K562 (cell line): ENCODE measurements around the gene SKIDA1. TPM values are rescaled to one million over a fixed set of nuclear protein-coding genes. Genes with fewer than 3 reads are reported as not detected.

ENCODE experiments used
- ELF1 ChIP-seq: fragments of 200-800 bp; sonication (Bioruptor generic); IDR thresholded peaks from 2 replicates; pipeline ENCODE4 v1.6.1; 2016; ENCODE audit warnings: missing genetic modification characterization, missing compliant biosample characterization
- MYNN ChIP-seq, 2 experiments: sonication (generic); formaldehyde crosslinking in 1 of 2; IDR thresholded peaks; 2 replicates each; pipeline versions ENCODE4 v1.5.0 to v1.6.1; 2016 to 2020; ENCODE audit warnings: antibody characterized with exemption in 1 of 2, missing genetic modification reagents in 1 of 2
- NRF1 ChIP-seq, 2 experiments: fragments of 450-650 bp; IDR thresholded peaks in 1 of 2; conservative IDR thresholded peaks in 1 of 2; 2 replicates each; pipeline ENCODE4 v1.6.1; 2014; ENCODE audit warnings: mild to moderate bottlenecking in 2 of 2
- PHF20 ChIP-seq: fragments of 450-650 bp; IDR thresholded peaks from 2 replicates; pipeline ENCODE4 v1.6.1; 2018; ENCODE audit not compliant: partially characterized antibody
- STAG1 ChIP-seq: sonication (generic); formaldehyde crosslinking; IDR thresholded peaks from 2 replicates; pipeline ENCODE4 v1.5.0; 2020; ENCODE audit warnings: missing genetic modification reagents, borderline replicate concordance
- U2AF2 ChIP-seq: fragments of 200-400 bp; formaldehyde crosslinking; optimal IDR thresholded peaks from 2 replicates; pipeline ENCODE3; 2017; ENCODE audit warnings: low read depth, mild to moderate bottlenecking, low read length
- ZFP30 ChIP-seq: fragments of 250-450 bp; sonication (Bioruptor Pico); IDR thresholded peaks from 2 replicates; pipeline ENCODE4 v1.8.0; 2022; ENCODE audit warnings: moderate library complexity, mild to moderate bottlenecking, inconsistent platforms, borderline replicate concordance
- polyA plus RNA-seq, 8 experiments: library from polyadenylated mRNA; depleted of rRNA in 4 of 8; stranded (reverse) in 5 of 8; unstranded in 3 of 8; fragments of >200 nt; fragmentation: Nextera tagmentation in 2 of 8; fragmentation: Illumina TruSeq in 1 of 8; extraction: Ambion mirVana in 2 of 8; extraction: Trizol in 1 of 8; gene quantifications; 2 replicates each; pipeline versions ENCODE4 v1.2.1 to v1.2.3, GENCODE V29; 2011 to 2014; ENCODE audit warnings: inconsistent platforms in 1 of 8, missing spikeins in 1 of 8
- total RNA-seq, 7 experiments: library from RNA; depleted of rRNA in 6 of 7; stranded (reverse); fragments of >200 nt in 6 of 7; fragmentation: Illumina TruSeq in 2 of 7; extraction: Trizol in 2 of 7; gene quantifications; 2 replicates each; pipeline versions ENCODE4 v1.2.1 to v1.2.3, GENCODE V29; 2011 to 2021; ENCODE audit warnings: low replicate concordance in 1 of 7
- TF ChIP-seq, protein P1 (sequence below): fragments of 250-450 bp; sonication (Bioruptor Pico); IDR thresholded peaks from 2 replicates; pipeline ENCODE4 v1.4.0; 2020
- TF ChIP-seq, protein P2 (sequence below): fragments of 200-800 bp; sonication (Bioruptor generic); IDR thresholded peaks from 2 replicates; pipeline ENCODE4 v1.6.1; 2017; ENCODE audit warnings: missing genetic modification characterization, missing compliant biosample characterization
- TF ChIP-seq, protein P3 (sequence below), 2 experiments: fragments of 200-800 bp in 1 of 2; sonication (Bioruptor generic) in 1 of 2; sonication (generic) in 1 of 2; formaldehyde crosslinking in 1 of 2; IDR thresholded peaks in 1 of 2; conservative IDR thresholded peaks in 1 of 2; 2 replicates each; pipeline versions ENCODE4 v1.5.0 to v1.6.1; 2016 to 2020; ENCODE audit warnings: missing compliant biosample characterization in 1 of 2, missing genetic modification characterization in 1 of 2, missing genetic modification reagents in 1 of 2
- TF ChIP-seq, protein P4 (sequence below): sonication (generic); formaldehyde crosslinking; IDR thresholded peaks from 2 replicates; pipeline ENCODE4 v1.8.1; 2023; ENCODE audit warnings: mild to moderate bottlenecking, missing genetic modification reagents
- TF ChIP-seq, protein P5 (sequence below): fragments of 250-450 bp; sonication (Bioruptor Pico); IDR thresholded peaks from 2 replicates; pipeline ENCODE4 v1.4.0; 2020

Gene SKIDA1
- total and polyA plus RNA-seq, 9 of the 15 experiments (the other 6 are each of a cell fraction or from before 2014, with no cell fraction given) = 0.05 to 1.1 (median 0.42) TPM

DNA sequence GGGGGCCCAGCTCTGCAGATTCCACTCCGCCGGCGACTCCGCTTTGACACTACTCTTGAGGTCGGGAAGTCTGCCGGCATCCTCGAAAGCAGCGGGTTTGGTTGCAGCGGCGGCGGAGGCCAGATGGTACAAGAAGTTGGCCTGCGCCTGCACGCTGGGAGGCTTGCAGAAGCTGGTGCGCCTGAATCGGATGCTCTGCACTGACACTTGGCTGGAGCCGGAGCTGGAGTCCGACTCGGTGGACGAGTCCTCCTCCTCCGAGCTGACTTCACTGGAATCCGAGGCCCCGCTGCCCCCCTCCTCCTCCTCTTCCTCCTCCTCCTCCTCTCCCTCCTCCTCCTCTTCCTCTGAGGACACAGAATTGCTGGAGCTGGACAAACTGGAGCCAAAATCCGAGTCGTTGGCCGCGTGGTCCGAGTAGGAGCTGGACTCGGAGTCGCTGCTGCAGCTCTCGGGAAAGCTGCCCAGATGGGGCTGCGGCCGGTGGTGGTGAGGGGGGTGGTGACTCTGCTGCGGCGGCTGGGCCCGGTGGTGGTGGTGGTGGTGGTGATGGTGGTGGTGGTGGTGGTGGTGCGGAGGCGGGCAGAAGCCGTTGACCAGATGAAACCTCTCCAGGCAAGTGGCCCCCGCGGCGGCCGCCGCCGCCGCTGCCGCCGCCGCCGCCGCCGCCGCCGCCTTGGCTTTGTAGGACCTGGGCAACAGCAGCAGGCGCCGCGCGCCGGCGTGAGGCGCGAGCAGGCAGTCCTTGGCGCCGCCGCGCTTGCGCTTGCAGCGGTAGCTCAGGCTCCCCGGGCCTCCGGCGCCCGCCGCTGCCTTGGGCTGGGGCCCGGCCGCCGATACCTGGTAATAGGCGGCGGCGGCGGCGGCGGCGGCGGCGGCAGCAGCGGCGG, 9.0 kb downstream of the SKIDA1 start (continued):
- TF ChIP-seq, protein P1, sequence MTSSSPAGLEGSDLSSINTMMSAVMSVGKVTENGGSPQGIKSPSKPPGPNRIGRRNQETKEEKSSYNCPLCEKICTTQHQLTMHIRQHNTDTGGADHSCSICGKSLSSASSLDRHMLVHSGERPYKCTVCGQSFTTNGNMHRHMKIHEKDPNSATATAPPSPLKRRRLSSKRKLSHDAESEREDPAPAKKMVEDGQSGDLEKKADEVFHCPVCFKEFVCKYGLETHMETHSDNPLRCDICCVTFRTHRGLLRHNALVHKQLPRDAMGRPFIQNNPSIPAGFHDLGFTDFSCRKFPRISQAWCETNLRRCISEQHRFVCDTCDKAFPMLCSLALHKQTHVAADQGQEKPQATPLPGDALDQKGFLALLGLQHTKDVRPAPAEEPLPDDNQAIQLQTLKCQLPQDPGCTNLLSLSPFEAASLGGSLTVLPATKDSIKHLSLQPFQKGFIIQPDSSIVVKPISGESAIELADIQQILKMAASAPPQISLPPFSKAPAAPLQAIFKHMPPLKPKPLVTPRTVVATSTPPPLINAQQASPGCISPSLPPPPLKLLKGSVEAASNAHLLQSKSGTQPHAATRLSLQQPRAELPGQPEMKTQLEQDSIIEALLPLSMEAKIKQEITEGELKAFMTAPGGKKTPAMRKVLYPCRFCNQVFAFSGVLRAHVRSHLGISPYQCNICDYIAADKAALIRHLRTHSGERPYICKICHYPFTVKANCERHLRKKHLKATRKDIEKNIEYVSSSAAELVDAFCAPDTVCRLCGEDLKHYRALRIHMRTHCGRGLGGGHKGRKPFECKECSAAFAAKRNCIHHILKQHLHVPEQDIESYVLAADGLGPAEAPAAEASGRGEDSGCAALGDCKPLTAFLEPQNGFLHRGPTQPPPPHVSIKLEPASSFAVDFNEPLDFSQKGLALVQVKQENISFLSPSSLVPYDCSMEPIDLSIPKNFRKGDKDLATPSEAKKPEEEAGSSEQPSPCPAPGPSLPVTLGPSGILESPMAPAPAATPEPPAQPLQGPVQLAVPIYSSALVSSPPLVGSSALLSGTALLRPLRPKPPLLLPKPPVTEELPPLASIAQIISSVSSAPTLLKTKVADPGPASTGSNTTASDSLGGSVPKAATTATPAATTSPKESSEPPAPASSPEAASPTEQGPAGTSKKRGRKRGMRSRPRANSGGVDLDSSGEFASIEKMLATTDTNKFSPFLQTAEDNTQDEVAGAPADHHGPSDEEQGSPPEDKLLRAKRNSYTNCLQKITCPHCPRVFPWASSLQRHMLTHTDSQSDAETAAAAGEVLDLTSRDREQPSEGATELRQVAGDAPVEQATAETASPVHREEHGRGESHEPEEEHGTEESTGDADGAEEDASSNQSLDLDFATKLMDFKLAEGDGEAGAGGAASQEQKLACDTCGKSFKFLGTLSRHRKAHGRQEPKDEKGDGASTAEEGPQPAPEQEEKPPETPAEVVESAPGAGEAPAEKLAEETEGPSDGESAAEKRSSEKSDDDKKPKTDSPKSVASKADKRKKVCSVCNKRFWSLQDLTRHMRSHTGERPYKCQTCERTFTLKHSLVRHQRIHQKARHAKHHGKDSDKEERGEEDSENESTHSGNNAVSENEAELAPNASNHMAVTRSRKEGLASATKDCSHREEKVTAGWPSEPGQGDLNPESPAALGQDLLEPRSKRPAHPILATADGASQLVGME (CRISPR knock-in tag) = 0 out of 2 replicates have a peak, but pooled peaks have one; percentile 21
- TF ChIP-seq, protein P2, sequence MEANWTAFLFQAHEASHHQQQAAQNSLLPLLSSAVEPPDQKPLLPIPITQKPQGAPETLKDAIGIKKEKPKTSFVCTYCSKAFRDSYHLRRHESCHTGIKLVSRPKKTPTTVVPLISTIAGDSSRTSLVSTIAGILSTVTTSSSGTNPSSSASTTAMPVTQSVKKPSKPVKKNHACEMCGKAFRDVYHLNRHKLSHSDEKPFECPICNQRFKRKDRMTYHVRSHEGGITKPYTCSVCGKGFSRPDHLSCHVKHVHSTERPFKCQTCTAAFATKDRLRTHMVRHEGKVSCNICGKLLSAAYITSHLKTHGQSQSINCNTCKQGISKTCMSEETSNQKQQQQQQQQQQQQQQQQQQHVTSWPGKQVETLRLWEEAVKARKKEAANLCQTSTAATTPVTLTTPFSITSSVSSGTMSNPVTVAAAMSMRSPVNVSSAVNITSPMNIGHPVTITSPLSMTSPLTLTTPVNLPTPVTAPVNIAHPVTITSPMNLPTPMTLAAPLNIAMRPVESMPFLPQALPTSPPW = 0 out of 2 replicates have a peak, but pooled peaks have one; percentile 43
- TF ChIP-seq, protein P3, sequence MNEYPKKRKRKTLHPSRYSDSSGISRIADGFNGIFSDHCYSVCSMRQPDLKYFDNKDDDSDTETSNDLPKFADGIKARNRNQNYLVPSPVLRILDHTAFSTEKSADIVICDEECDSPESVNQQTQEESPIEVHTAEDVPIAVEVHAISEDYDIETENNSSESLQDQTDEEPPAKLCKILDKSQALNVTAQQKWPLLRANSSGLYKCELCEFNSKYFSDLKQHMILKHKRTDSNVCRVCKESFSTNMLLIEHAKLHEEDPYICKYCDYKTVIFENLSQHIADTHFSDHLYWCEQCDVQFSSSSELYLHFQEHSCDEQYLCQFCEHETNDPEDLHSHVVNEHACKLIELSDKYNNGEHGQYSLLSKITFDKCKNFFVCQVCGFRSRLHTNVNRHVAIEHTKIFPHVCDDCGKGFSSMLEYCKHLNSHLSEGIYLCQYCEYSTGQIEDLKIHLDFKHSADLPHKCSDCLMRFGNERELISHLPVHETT (CRISPR knock-in tag; conservative IDR thresholded peaks at IDR 0.05 in 1 of 2, IDR thresholded peaks at IDR 0.05 in 1 of 2) = 0 out of 4 replicates have a peak, but pooled peaks of 1 of the 2 experiments have one; percentile 24
- TF ChIP-seq NRF1 (conservative IDR thresholded peaks at IDR 0.05 in 1 of 2, IDR thresholded peaks at IDR 0.05 in 1 of 2) = peak; percentile 22 to 46; a peak in 3 of 4 replicates
- no peak for TF ChIP-seq STAG1 (CRISPR knock-in tag)
- TF ChIP-seq, protein P4, sequence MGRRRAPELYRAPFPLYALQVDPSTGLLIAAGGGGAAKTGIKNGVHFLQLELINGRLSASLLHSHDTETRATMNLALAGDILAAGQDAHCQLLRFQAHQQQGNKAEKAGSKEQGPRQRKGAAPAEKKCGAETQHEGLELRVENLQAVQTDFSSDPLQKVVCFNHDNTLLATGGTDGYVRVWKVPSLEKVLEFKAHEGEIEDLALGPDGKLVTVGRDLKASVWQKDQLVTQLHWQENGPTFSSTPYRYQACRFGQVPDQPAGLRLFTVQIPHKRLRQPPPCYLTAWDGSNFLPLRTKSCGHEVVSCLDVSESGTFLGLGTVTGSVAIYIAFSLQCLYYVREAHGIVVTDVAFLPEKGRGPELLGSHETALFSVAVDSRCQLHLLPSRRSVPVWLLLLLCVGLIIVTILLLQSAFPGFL (CRISPR knock-in tag) = no peak
- TF ChIP-seq U2AF2 = no peak
- TF ChIP-seq, protein P5, sequence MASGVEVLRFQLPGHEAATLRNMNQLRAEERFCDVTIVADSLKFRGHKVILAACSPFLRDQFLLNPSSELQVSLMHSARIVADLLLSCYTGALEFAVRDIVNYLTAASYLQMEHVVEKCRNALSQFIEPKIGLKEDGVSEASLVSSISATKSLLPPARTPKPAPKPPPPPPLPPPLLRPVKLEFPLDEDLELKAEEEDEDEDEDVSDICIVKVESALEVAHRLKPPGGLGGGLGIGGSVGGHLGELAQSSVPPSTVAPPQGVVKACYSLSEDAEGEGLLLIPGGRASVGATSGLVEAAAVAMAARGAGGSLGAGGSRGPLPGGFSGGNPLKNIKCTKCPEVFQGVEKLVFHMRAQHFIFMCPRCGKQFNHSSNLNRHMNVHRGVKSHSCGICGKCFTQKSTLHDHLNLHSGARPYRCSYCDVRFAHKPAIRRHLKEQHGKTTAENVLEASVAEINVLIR (CRISPR knock-in tag) = no peak
- TF ChIP-seq PHF20 = peak; percentile 13
- TF ChIP-seq MYNN (IDR thresholded peaks at IDR 0.05) = no peak
- no peak for TF ChIP-seq MYNN (CRISPR knock-in tag; IDR thresholded peaks at IDR 0.05)
- no peak for TF ChIP-seq ZFP30 (CRISPR knock-in tag)
- no peak for TF ChIP-seq ELF1 (tag)
